HG03108 (cell line): ENCODE measurements around the gene PER3.
A peak's percentile ranks its signal among the peaks of the same experiment; 100 is the strongest.

ENCODE experiments used
- ATAC-seq: cut with Tn5 transposase; IDR thresholded peaks from one replicate; pipeline ENCODE4 v1.9.1; 2021; ENCODE audit warnings: moderate library complexity; ENCODE audit not compliant: unreplicated experiment

The PER3 gene

GRCh38 chr1:7783826-7784491 lies at the start of gene PER3:
TSS of gene PER3 (plus strand) at chr1:7784291. CDS start at chr1:7784878, 587 bp downstream.
- peak; percentile 87 for ATAC-seq

- ATAC-seq, result no peak
These were observed 46.0 kb upstream of the PER3 start for GRCh38 chr1:7738044-7738443.

- ATAC-seq, result no peak
These were observed 40.7 kb upstream of the PER3 start for GRCh38 chr1:7743346-7743745.

- ATAC-seq, result no peak
These were observed 39.2 kb upstream of the PER3 start for GRCh38 chr1:7744882-7745281.

GRCh38 chr1:7745783-7746182 lies 38.3 kb upstream of the PER3 start:
- ATAC-seq, result no peak

- ATAC-seq, result no peak
These were observed 36.5 kb upstream of the PER3 start for GRCh38 chr1:7747605-7748004.

- ATAC-seq, result no peak
These were observed 35.0 kb upstream of the PER3 start for GRCh38 chr1:7749126-7749525.

GRCh38 chr1:7751174-7751573 lies 32.9 kb upstream of the PER3 start:
- ATAC-seq, result no peak

- ATAC-seq, result no peak
These were observed 31.3 kb upstream of the PER3 start for GRCh38 chr1:7752512-7753417.

GRCh38 chr1:7753641-7754040 lies 30.4 kb upstream of the PER3 start:
- ATAC-seq, result no peak

- ATAC-seq, result no peak
These were observed 29.9 kb upstream of the PER3 start for GRCh38 chr1:7754234-7754633.

GRCh38 chr1:7755448-7755847 lies 28.6 kb upstream of the PER3 start:
- ATAC-seq, result no peak

- ATAC-seq, result no peak
These were observed 23.8 kb upstream of the PER3 start for GRCh38 chr1:7760245-7760644.

GRCh38 chr1:7761103-7761502 lies 23.0 kb upstream of the PER3 start:
- no peak for ATAC-seq

GRCh38 chr1:7767176-7767575 lies 16.9 kb upstream of the PER3 start:
- no peak for ATAC-seq

- no peak for ATAC-seq
These were observed 15.5 kb upstream of the PER3 start for GRCh38 chr1:7768583-7768982.

GRCh38 chr1:7769673-7770412 lies 14.2 kb upstream of the PER3 start:
- no peak for ATAC-seq

- ATAC-seq, result no peak
These were observed 13.5 kb upstream of the PER3 start for GRCh38 chr1:7770669-7770996.

GRCh38 chr1:7770997-7771822 lies 12.9 kb upstream of the PER3 start, which contains the start of gene VAMP3:
TSS of gene VAMP3 (plus strand) at chr1:7771296. CDS start at chr1:7771384, 88 bp downstream.
- peak; percentile 60 for ATAC-seq

- ATAC-seq, result no peak
These were observed 12.2 kb upstream of the PER3 start for GRCh38 chr1:7771823-7772299.

- no peak for ATAC-seq
These were observed 6.5 kb upstream of the PER3 start for GRCh38 chr1:7777591-7777990.
